ENCODE measurements around the gene KIAA0513.

KIAA0513 gene

DNA sequence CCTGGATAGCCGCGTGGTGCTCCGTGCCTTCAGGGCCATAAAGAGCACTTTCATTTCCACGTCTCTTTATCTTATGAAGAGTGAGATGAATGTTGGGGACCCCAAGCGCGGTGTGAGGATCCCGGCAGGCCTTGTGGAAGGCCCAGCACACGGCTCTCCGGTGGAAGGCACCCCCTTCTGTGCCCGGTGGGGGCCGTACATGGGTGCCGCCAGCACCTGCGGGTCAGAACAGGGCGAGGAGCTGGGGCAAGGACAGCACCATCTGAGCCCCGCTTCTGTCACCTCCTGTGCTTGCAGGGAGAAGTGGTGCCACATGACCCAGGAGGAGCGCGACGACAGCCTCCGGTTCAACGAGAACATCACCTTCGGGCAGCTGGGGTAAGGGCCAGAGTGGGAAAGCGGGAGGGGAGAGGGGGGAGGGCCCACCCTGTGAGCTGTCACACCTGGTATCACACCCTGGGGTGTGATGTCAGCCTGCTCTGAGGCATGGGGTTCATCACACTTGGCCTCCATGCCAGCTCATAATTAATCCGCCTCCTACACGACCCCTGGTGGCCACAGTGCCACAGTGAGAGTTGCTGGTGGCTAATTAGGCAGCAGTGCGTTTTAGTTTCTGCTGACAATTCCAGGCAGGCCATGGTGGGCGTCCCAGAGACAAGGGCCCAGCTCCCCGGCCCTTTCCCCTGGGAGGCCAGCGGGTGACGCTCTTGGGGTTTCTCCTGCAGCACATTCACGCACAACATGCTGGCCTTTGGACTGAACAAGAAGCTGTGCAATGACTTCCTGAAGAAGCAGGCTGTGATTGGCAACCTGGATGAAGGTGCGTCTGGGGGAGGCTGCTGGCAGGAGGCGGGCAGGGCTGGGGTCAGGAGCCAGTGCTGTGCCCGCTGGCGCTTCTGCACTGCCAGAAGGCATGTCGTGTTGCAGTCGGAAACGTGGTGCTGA, 59.0 kb downstream of the KIAA0513 start:
- H3K4me3 ChIP-seq (ENCODE audit: low read length): no peak overlapping the region
- TF ChIP-seq, protein P1, sequence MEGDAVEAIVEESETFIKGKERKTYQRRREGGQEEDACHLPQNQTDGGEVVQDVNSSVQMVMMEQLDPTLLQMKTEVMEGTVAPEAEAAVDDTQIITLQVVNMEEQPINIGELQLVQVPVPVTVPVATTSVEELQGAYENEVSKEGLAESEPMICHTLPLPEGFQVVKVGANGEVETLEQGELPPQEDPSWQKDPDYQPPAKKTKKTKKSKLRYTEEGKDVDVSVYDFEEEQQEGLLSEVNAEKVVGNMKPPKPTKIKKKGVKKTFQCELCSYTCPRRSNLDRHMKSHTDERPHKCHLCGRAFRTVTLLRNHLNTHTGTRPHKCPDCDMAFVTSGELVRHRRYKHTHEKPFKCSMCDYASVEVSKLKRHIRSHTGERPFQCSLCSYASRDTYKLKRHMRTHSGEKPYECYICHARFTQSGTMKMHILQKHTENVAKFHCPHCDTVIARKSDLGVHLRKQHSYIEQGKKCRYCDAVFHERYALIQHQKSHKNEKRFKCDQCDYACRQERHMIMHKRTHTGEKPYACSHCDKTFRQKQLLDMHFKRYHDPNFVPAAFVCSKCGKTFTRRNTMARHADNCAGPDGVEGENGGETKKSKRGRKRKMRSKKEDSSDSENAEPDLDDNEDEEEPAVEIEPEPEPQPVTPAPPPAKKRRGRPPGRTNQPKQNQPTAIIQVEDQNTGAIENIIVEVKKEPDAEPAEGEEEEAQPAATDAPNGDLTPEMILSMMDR (IDR thresholded peaks at IDR 0.05; ENCODE audit: insufficient read depth, low read depth, low read length, missing control alignments): peak; percentile 71
- DNase-seq (ENCODE audit: low read depth): peak; percentile 75

DNA sequence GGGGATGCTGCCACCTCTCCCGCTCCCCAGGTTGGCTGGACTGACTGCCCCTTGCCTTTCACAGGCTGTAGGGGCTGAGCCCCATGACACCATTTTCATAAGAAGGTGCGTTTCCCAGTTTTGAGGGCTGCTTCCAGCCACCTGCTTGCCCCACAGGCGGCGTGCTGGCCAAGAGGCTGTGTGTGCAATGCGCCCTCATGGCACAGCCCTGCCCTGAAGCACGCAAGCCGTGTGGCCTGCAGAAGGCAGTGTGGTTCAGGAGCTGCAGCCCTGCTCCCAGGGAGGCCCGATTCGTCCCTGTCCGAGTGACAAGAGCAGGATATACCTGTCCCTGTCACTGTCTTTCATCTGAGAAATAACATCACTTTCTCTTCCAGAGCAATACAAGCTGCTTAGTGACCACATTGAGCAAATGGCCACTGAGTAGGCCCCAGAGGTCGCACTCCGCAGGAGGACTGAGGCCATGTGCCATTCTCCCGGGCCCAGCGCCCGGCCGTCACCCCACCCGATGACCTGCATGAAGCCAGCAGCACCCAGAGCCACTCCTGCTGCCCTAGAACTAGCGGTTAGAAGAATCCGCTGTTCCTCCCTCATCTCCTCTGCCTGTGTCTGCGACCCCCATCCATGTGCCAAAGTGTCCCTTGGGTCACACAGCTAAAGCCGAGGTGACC, 60.4 kb downstream of the KIAA0513 start:
- DNase-seq (ENCODE audit: low read depth): no peak
- TF ChIP-seq, protein P1 (IDR thresholded peaks at IDR 0.05; ENCODE audit: insufficient read depth, low read depth, low read length, missing control alignments): no peak
- H3K4me3 ChIP-seq (ENCODE audit: low read length): no peak overlapping the region

DNA sequence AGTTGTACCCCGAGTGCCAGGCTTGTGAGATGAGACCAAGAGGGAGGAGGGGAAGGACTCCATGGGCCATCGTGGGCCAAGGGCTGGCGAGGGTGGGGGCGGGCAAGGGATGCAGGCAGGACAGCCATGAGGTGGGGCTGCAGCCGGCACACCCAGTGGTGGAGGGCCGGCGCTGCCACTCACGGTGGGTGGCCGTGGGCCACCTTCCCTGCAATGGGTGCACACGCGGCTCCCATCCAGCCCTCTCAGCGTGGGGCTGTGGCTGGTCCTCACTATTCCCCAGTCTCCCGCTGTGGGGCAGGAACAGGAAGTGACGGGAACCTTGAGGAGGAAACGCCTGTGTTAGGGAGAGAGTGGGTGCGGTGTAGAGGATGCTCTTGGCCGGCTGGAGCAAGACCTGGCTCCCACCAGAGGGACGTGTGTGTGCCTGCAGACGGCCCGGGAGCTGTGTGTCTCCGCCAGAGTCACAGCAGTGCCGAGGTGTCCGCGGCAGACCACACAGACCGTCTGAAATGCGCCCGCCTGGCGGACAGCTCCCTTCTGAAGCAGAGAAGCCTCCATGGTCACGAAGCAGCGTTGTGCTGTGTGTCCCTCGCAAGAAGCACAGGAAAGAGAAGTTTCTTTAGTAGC, 61.1 kb downstream of the KIAA0513 start:
- DNase-seq (ENCODE audit: low read depth): peak; percentile 24
- TF ChIP-seq, protein P1 (IDR thresholded peaks at IDR 0.05; ENCODE audit: insufficient read depth, low read depth, low read length, missing control alignments): no peak
- H3K4me3 ChIP-seq (ENCODE audit: low read length): no peak overlapping the region

DNA sequence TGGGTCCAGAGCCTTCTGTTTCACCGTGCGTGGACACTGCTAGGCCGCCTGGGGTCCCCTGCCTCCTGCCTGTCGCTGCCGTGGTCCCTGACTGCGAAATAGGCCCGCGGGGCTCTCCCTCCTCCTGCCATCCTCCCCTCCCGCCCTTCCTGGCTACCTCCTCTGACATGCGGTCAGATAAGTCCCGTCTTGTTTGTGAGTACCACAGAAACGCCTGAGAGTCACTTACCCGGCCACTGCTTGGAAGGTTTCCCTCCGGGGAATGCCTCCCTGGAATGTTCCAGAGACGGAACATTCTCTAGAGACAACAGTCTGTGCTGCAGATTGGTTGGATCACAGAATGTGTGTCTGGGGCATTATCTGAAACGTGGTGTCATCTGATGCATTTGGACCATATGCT, 61.9 kb downstream of the KIAA0513 start:
- DNase-seq (ENCODE audit: low read depth): peak; percentile 81
- H3K4me3 ChIP-seq (ENCODE audit: low read length): no peak overlapping the region
- TF ChIP-seq, protein P1 (IDR thresholded peaks at IDR 0.05; ENCODE audit: insufficient read depth, low read depth, low read length, missing control alignments): no peak

DNA sequence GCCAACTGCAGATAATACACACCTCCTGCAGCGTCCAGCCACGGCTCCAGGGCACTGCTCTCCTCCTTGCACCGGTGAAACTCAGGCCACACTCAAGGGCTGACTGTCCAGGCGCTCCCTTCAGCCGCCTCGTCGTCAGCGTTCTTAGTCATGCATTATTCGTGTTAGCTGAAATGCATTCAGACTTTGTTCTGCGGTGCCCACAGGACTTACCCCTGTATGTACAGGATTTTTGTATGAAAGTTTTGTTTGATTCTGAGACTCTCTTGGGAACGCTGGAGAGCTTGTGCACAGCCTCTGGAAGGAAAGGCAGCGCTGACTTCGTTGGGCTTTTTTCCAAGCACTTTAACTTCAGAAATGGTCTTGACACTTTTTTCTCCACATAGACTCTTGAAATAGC, 62.6 kb downstream of the KIAA0513 start:
- peak; percentile 67 for DNase-seq (ENCODE audit: low read depth)
- H3K4me3 ChIP-seq (ENCODE audit: low read length): no peak overlapping the region
- TF ChIP-seq, protein P1 (IDR thresholded peaks at IDR 0.05; ENCODE audit: insufficient read depth, low read depth, low read length, missing control alignments): no peak

DNA sequence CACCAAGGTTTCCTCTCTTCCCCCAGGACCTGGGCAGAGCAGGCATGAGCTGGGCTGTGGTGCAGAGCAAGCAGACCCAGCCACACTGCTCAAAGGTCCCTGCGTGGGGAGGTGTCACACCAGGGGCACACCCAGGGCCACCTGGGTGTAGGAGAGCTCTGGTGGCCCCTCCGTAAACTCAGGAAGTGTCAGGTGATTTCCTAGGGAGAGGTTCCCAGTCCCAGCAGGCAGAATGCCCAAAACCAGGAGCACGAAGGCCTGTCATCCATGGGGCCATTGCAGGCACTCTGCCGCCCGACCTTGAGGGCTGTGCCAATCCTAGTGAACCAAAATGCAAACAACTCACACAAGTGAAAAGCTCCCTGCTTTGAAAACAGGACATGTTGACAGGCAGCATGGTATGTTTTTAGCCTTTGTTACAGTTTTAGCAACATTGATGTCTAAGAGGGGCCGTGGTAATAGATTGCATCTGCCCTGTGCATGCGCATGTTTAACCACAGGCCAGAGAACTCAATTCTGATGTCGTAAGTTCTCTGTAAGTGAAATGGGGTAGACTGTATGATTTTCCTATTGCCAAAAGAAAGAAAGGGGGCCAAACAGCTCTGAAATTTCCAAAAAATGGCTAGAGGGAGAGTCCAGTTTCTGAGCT, 63.4 kb downstream of the KIAA0513 start:
- no peak overlapping the region for H3K4me3 ChIP-seq (ENCODE audit: low read length)
- no peak for DNase-seq (ENCODE audit: low read depth)
- TF ChIP-seq, protein P1 (IDR thresholded peaks at IDR 0.05; ENCODE audit: insufficient read depth, low read depth, low read length, missing control alignments): no peak

Data from epithelial cell of esophagus (primary cell).